ENCODE measurements around the gene SLC25A40.
A peak's percentile ranks its signal among the peaks of the same experiment; 100 is the strongest.
"Not testable (repeated sequence)": the region's sequence is repeated elsewhere in the genome, so short reads cannot be mapped to it uniquely, and the experiment has no call there.

Gene SLC25A40

GRCh38 chr7:87870471-87870870 lies 5.7 kb downstream of the SLC25A40 start:
- no peak for DNase-seq

- not testable (repeated sequence) for DNase-seq
Measured at GRCh38 chr7:87866533-87866932, 9.6 kb downstream of the SLC25A40 start.

- no peak for DNase-seq
Measured at GRCh38 chr7:87866089-87866488, 10.1 kb downstream of the SLC25A40 start.

GRCh38 chr7:87858417-87859100 lies 17.6 kb downstream of the SLC25A40 start:
- DNase-seq, result no peak

GRCh38 chr7:87853237-87853864 lies 22.8 kb downstream of the SLC25A40 start:
- DNase-seq, result peak; percentile 39

GRCh38 chr7:87852306-87852705 lies 23.9 kb downstream of the SLC25A40 start:
- no peak for DNase-seq

- peak; percentile 15 for DNase-seq
Measured at GRCh38 chr7:87850836-87851593, 25.1 kb downstream of the SLC25A40 start.

GRCh38 chr7:87837597-87837996 lies 38.6 kb downstream of the SLC25A40 start:
- no peak for DNase-seq

- DNase-seq, result no peak
Measured at GRCh38 chr7:87833130-87833529, 43.0 kb downstream of the SLC25A40 start.

- DNase-seq, result no peak
Measured at GRCh38 chr7:87831097-87831496, 45.1 kb downstream of the SLC25A40 start.

GRCh38 chr7:87828383-87828782 lies 47.8 kb downstream of the SLC25A40 start:
- DNase-seq, result not testable (repeated sequence)

- not testable (repeated sequence) for DNase-seq
Measured at GRCh38 chr7:87825369-87825768, 50.8 kb downstream of the SLC25A40 start.

- DNase-seq, result not testable (repeated sequence)
Measured at GRCh38 chr7:87822056-87822455, 54.1 kb downstream of the SLC25A40 start.

- DNase-seq, result no peak
Measured at GRCh38 chr7:87818336-87818735, 57.8 kb downstream of the SLC25A40 start.

- no peak for DNase-seq
Measured at GRCh38 chr7:87816389-87816788, 59.8 kb downstream of the SLC25A40 start.

GRCh38 chr7:87810726-87811125 lies 65.4 kb downstream of the SLC25A40 start:
- DNase-seq, result no peak

GRCh38 chr7:87810130-87810529 lies 66.0 kb downstream of the SLC25A40 start:
- no peak for DNase-seq

- DNase-seq, result no peak
Measured at GRCh38 chr7:87806150-87806549, 70.0 kb downstream of the SLC25A40 start.

- DNase-seq, result peak; percentile 35
Measured at GRCh38 chr7:87797798-87798403, 78.3 kb downstream of the SLC25A40 start.

- DNase-seq, result no peak
Measured at GRCh38 chr7:87797395-87797794, 78.8 kb downstream of the SLC25A40 start.

- DNase-seq, result no peak
Measured at GRCh38 chr7:87785368-87785995, 90.7 kb downstream of the SLC25A40 start.

GRCh38 chr7:87784424-87784823 lies 91.7 kb downstream of the SLC25A40 start:
- DNase-seq, result no peak
